ENCODE data around the gene AOPEP.

Gene AOPEP

DNA sequence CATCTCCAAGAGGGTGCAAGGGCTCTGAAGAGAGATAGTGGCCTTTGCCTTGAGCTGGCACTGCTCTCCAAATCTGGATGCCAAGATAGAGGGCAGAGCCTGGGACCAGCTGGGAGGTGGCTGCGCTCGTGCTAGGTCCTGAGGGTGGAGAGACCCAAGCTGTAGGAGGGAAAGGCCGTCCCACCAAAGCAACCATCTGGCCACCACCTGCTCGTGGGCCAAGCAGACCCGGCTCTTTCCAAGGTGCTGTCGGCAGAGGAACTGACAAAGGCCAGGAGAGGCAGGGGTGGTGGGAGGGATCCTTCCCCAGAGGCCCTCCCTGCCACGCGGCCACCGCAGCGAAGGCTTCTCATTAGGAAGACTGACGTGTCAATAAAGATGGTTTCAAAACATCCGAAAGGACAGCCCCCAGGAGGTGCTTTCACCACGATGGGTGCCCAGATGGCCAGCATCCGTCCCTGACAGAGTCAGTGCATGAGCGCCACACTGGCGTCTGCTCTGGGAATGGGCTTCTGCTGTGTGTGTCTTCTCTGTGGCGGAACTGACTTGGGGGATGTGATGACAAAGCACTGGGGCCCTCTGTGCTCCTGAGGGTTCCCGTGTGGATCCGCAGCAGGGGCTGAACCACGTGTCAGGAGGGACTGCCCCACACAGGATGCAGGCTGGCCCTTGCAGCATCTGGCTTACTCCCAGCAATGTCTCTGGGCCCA, 377.5 kb downstream of the AOPEP start:
- no peak for FAIRE-seq
- no peak for DNase-seq (ENCODE audit: insufficient read length, low spot score)
- no peak for TF ChIP-seq PAX5 (IDR thresholded peaks at IDR 0.05; ENCODE audit: insufficient read depth, low read length, severe bottlenecking)
- no peak for TF ChIP-seq TAF1 (IDR thresholded peaks at IDR 0.05; ENCODE audit: low read depth, low read length)
- TF ChIP-seq POLR2A (IDR thresholded peaks at IDR 0.05; ENCODE audit: low read depth, low read length): no peak
- no peak for TF ChIP-seq POU2F2 (IDR thresholded peaks at IDR 0.05; ENCODE audit: low read depth, low read length)

DNA sequence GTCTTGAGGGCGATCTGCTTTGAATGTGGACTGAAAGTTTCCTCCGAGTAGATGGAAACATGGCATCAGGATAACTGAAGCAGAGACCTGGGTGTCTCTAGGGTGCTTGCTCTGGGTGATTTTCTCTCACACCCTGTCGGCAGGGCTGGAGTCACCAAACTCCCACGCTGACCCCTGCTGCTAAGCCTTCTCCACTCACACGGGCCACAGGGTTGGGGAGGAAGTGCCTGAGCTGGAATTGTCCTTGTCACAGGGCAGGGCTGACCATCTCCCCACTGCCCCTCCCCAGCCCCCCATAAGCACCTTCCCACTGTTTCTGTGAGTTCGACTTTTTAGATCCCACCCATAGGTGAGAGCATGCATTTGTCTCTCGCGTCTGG, 378.1 kb downstream of the AOPEP start:
- DNase-seq (ENCODE audit: insufficient read length, low spot score) (no peak), FAIRE-seq (no peak)
- TF ChIP-seq POLR2AphosphoS5 (IDR thresholded peaks at IDR 0.05; ENCODE audit: low read depth, low read length) (no peak), TAF1 (IDR thresholded peaks at IDR 0.05; ENCODE audit: low read depth, low read length) (no peak), PAX5 (IDR thresholded peaks at IDR 0.05; ENCODE audit: insufficient read depth, low read length, severe bottlenecking) (no peak), POU2F2 (IDR thresholded peaks at IDR 0.05; ENCODE audit: low read depth, low read length) (no peak), SPI1 (IDR thresholded peaks at IDR 0.05; ENCODE audit: low read depth, low read length) (no peak), POLR2A (IDR thresholded peaks at IDR 0.05; ENCODE audit: low read depth, low read length) (no peak)

DNA sequence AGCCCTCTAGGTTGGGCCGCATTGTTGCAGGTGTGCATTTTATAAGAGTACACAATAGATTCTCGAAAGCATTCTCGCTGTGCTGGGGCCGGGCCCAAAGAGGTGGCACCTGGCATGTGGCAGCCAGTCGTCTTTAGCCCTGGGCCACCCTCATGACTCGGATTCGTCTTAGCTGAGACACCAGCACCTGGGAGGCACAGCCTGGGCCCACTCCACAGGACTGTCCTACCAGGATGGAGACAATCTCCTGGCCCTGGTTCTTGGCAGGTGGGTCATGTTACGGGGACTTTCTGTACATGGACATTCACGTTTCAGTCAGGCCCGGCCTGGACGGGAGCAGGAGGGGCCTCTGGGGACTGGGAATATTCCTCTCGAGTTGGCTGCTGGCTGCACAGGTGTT, 378.5 kb downstream of the AOPEP start:
- TF ChIP-seq TAF1 (IDR thresholded peaks at IDR 0.05; ENCODE audit: low read depth, low read length): no peak
- no peak for TF ChIP-seq PAX5 (IDR thresholded peaks at IDR 0.05; ENCODE audit: insufficient read depth, low read length, severe bottlenecking)
- no peak for TF ChIP-seq POU2F2 (IDR thresholded peaks at IDR 0.05; ENCODE audit: low read depth, low read length)
- no peak for TF ChIP-seq SPI1 (IDR thresholded peaks at IDR 0.05; ENCODE audit: low read depth, low read length)
- TF ChIP-seq POLR2AphosphoS5 (IDR thresholded peaks at IDR 0.05; ENCODE audit: low read depth, low read length): no peak
- no peak for TF ChIP-seq POLR2A (IDR thresholded peaks at IDR 0.05; ENCODE audit: low read depth, low read length)
- FAIRE-seq (no peak), DNase-seq (ENCODE audit: insufficient read length, low spot score) (no peak)

DNA sequence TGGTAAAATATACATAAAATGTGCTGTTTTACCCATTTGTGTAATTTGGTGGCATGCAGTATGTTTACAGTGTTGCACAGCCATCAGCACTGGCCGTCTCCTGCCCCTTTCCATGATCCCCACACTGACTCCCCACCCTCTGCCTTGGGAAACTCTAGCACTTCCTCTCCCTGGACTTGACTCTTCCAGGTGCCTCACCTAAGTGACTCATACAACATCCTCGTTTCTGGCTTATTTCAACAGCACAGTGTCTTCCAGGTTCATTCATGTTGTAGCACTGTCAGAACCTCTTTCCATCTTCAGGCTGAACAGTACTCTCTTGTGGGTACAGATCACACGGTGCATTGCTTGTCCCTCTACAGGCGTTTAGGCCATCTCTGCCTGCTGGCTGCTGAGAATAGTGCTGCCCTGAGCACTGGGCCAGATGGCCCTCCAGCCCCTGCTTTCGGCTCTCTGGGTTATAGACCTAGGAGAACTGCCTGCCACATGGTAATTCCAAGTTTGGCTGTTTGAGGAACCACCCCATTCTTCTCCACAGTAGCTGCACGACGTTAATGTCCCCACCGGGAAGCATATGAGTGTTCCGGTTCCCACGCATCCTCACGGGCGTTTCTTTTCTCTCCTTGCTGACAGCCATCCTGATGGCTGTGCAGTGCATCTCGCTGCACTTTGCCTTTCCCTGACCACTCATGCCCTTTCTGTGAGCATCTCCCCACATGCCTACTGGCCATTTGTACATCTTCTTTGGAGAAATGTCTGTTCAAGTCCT, 379.2 kb downstream of the AOPEP start:
- DNase-seq (ENCODE audit: insufficient read length, low spot score): no peak
- no peak for FAIRE-seq
- TF ChIP-seq SPI1 (IDR thresholded peaks at IDR 0.05; ENCODE audit: low read depth, low read length): no peak

DNA sequence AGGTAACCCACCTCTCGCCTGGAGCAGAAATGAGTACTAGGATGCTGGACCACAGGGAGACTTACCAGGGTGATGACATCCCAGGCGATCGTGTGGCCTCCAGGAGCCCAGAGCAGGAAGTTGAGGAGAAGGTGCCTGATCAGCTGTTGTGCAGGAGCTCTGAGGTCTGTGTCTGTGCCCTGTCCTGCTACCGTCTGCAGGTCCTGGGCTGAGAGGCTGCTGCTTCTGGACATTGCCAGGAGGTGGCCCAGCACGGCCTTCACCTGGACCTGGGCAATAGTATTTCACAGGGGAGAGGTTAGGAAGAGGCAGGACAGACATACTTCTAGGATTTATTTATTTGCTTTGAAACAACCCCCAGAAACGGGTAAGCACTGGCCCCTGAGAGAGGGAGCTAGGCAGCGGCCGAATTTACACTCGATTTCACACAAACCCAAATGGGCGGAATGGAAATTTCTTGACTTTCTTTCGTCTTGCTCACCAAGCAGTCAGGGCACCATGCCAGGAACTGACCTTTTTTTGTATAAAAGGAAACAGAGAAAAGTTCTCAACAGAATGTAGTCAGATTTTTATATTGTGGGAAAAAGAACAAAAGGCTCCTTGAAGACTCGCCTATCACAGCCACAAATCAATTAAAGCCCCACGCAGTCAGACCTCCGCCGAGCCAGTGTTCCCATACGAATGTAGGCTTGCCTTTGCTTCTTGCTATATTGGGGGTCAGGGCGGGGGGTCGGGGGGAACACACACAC, 380.7 kb downstream of the AOPEP start:
- DNase-seq (ENCODE audit: insufficient read length, low spot score) (no peak), FAIRE-seq (no peak)

DNA sequence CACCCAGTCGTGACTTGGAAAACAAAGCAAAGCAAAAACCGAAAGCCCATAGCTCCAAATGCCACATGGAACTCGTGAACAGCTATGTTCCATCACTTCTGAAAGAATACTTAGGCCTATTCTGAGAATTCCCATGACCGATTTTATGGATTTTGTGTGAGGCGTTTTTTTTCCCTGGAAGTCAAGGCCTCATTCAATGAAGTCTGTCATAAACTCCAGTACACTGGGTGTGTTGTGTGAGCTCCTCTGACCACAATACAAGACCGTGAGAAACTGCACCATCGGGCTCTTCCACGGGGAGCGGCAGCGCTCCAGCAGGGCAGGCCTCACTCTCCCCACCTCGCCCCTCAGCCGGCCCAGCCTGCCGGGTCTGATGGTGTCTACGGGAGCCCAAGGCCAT, 381.5 kb downstream of the AOPEP start:
- TF ChIP-seq POLR2A (IDR thresholded peaks at IDR 0.05; ENCODE audit: low read depth, low read length) (no peak), POLR2AphosphoS5 (IDR thresholded peaks at IDR 0.05; ENCODE audit: low read depth, low read length) (no peak), TAF1 (IDR thresholded peaks at IDR 0.05; ENCODE audit: low read depth, low read length) (no peak), PAX5 (IDR thresholded peaks at IDR 0.05; ENCODE audit: insufficient read depth, low read length, severe bottlenecking) (no peak), POU2F2 (IDR thresholded peaks at IDR 0.05; ENCODE audit: low read depth, low read length) (no peak), SPI1 (IDR thresholded peaks at IDR 0.05; ENCODE audit: low read depth, low read length) (no peak)
- DNase-seq (ENCODE audit: insufficient read length, low spot score) (no peak), FAIRE-seq (no peak)

More for the DNA sequence above, 380.7 kb downstream of the AOPEP start:
- TF ChIP-seq SPI1 (IDR thresholded peaks at IDR 0.05; ENCODE audit: low read depth, low read length) (no peak), POLR2AphosphoS5 (IDR thresholded peaks at IDR 0.05; ENCODE audit: low read depth, low read length) (no peak), POLR2A (IDR thresholded peaks at IDR 0.05; ENCODE audit: low read depth, low read length) (no peak), POU2F2 (IDR thresholded peaks at IDR 0.05; ENCODE audit: low read depth, low read length) (no peak), PAX5 (IDR thresholded peaks at IDR 0.05; ENCODE audit: insufficient read depth, low read length, severe bottlenecking) (no peak), TAF1 (IDR thresholded peaks at IDR 0.05; ENCODE audit: low read depth, low read length) (no peak)

DNA sequence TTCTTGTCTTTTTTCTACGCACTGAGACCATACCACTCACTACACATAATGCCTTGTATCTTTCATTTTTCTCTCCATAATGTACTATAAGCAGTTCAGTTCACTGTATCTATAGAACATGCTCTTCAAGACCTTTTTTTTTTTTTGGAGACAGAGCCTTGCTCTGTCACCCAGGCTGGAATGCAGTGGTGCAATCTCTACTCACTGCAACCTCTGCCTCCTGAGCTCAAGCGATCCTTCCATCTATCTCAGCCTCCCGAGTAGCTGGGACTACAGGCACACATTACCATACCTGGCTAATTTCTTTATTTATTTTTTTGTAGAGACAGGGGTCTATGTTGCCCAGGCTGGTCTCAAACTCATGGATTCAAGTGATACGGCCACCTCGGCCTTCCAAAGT, 382.3 kb downstream of the AOPEP start:
- no peak for FAIRE-seq
- no peak for TF ChIP-seq POLR2A (IDR thresholded peaks at IDR 0.05; ENCODE audit: low read depth, low read length)
- TF ChIP-seq POU2F2 (IDR thresholded peaks at IDR 0.05; ENCODE audit: low read depth, low read length): no peak
- TF ChIP-seq TAF1 (IDR thresholded peaks at IDR 0.05; ENCODE audit: low read depth, low read length): no peak
- no peak for TF ChIP-seq POLR2AphosphoS5 (IDR thresholded peaks at IDR 0.05; ENCODE audit: low read depth, low read length)
- TF ChIP-seq PAX5 (IDR thresholded peaks at IDR 0.05; ENCODE audit: insufficient read depth, low read length, severe bottlenecking): no peak
- TF ChIP-seq SPI1 (IDR thresholded peaks at IDR 0.05; ENCODE audit: low read depth, low read length): no peak
- no peak for DNase-seq (ENCODE audit: insufficient read length, low spot score)

DNA sequence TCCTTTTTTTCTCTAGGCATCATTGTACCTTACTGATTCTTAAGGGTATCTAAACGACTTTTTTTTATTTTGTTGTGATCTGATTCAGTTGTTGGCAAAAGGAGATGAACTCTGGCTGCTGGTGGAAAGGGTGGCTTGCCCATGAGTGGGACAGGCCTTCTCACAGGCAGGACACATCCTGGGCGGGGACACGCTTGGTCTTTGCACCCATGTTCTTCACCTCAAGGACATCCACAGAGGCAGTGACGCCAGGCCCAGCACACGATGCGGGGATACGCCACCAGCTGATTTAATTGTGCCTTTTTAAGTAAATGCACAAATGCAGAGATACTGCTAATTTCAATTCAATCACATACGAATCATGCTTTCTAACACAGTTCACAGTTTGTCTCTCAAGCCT, 383.0 kb downstream of the AOPEP start:
- DNase-seq (ENCODE audit: insufficient read length, low spot score) (no peak), FAIRE-seq (no peak)
- TF ChIP-seq POLR2A (IDR thresholded peaks at IDR 0.05; ENCODE audit: low read depth, low read length) (no peak), POLR2AphosphoS5 (IDR thresholded peaks at IDR 0.05; ENCODE audit: low read depth, low read length) (no peak), POU2F2 (IDR thresholded peaks at IDR 0.05; ENCODE audit: low read depth, low read length) (no peak), SPI1 (IDR thresholded peaks at IDR 0.05; ENCODE audit: low read depth, low read length) (no peak), PAX5 (IDR thresholded peaks at IDR 0.05; ENCODE audit: insufficient read depth, low read length, severe bottlenecking) (no peak), TAF1 (IDR thresholded peaks at IDR 0.05; ENCODE audit: low read depth, low read length) (no peak)

DNA sequence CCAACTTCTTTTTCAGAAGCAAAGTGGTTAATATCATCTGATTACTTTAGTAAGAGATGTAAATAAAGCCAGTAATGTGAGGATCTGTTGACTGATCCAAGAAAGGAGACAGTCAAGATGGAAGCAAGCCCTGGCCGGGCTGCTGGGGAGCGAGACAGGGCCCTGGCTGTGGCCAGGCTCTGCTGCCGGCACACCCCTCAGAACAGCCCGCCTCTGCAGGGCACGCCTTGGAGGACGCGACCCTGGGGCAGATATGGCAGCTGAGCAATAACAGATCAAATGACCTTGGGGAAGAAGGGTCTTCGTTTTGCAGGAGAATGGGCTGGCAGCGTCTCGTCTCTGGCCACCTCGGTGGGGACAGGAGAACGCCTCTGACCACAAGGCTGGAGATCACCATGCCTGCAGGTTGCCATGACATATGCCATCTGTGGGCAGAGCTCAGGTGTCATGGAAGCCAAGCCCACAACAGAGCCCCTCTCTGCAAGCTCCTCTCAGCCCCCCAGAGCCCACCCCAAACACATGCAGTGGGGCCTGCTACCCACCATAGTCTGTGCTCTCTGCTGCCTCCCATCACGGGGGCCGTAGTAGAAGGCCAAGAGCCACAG, 384.5 kb downstream of the AOPEP start:
- TF ChIP-seq SPI1 (IDR thresholded peaks at IDR 0.05; ENCODE audit: low read depth, low read length): no peak
- no peak for TF ChIP-seq PAX5 (IDR thresholded peaks at IDR 0.05; ENCODE audit: insufficient read depth, low read length, severe bottlenecking)
- TF ChIP-seq POLR2A (IDR thresholded peaks at IDR 0.05; ENCODE audit: low read depth, low read length): no peak
- no peak for TF ChIP-seq POU2F2 (IDR thresholded peaks at IDR 0.05; ENCODE audit: low read depth, low read length)
- FAIRE-seq: no peak
- no peak for DNase-seq (ENCODE audit: insufficient read length, low spot score)

Measured in GM12891 (cell line).